Measurements from ENCODE around the gene CAPZA2.
"Not testable (repeated sequence)": the region's sequence is repeated elsewhere in the genome, so short reads cannot be mapped to it uniquely, and the experiment has no call there.

Gene CAPZA2

GRCh38 chr7:116955801-116956476 lies 93.6 kb downstream of the CAPZA2 start:
- no peak for DNase-seq

- DNase-seq: no peak
These were observed 94.1 kb downstream of the CAPZA2 start for GRCh38 chr7:116956477-116956804.

- no peak for DNase-seq
These were observed 95.5 kb downstream of the CAPZA2 start for GRCh38 chr7:116957874-116958273.

- DNase-seq: peak in 1 of 2 donors; percentile 32
These were observed 99.7 kb downstream of the CAPZA2 start for GRCh38 chr7:116961966-116962673.

GRCh38 chr7:116963234-116963633 lies 100.8 kb downstream of the CAPZA2 start:
- DNase-seq: no peak

- DNase-seq: no peak
These were observed 104.2 kb downstream of the CAPZA2 start for GRCh38 chr7:116966601-116967000.

- DNase-seq: no peak
These were observed 105.0 kb downstream of the CAPZA2 start for GRCh38 chr7:116967254-116967922.

GRCh38 chr7:116967983-116968382 lies 105.6 kb downstream of the CAPZA2 start:
- DNase-seq: no peak

GRCh38 chr7:116968631-116969030 lies 106.2 kb downstream of the CAPZA2 start:
- DNase-seq: no peak

- DNase-seq: no peak
These were observed 107.0 kb downstream of the CAPZA2 start for GRCh38 chr7:116969371-116969902.

GRCh38 chr7:116970238-116970910 lies 108.0 kb downstream of the CAPZA2 start:
- DNase-seq: no peak

GRCh38 chr7:116971153-116971552 lies 108.8 kb downstream of the CAPZA2 start:
- not testable (repeated sequence) for DNase-seq
